Measurements from ENCODE around the gene TIMM44.
A peak's percentile ranks its signal among the peaks of the same experiment; 100 is the strongest.
"Not testable (repeated sequence)": the region's sequence is repeated elsewhere in the genome, so short reads cannot be mapped to it uniquely, and the experiment has no call there.

The TIMM44 gene

DNA sequence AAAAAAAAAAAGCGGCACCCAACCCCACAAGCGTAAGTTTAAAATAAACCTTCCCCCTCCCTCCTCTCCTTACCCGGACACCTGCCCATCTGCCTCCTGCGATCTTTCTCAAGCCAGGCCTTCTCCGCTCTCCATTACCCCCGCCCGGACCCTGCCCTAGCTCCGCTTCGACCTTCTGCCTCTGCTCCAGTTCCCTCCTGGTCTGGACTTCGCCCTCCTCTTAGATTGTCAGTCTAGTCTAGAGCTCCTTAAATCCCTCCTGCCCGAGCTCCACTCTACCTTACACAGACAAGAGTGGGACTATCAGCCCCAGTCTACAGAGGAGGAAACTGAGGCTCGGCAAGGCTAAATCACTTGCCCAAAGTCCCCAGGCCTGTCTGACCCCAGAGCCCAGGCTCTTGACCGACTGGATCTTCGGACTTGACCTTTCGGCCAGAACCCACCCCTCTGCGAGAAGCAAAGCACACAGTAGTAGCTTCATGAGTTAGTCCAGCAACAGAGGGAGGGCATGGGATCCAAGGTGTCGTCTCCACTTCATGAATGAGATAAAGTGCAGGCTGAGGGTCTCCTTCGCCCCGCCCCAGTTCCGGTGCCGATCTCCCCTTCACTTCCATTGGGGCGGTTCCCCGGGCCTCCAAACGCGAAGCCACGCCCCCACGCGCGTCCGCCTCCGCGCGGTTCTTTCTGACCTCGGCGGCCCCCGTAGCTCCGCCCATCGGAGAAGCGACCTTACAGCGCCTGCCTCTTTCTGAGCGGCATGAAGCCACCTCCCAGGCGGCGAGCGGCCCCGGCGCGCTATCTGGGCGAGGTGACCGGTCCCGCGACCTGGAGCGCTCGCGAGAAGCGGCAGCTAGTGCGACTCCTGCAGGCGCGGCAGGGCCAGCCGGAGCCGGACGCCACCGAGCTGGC lies 23.6 kb downstream of the TIMM44 start, which contains the start of gene SNAPC2:
TSS of gene SNAPC2 (plus strand) at position 729 of the 909 bp plus-strand sequence. CDS start at position 758, 29 bp downstream.
- no peak within 1 kb of the TSS for H3K27ac ChIP-seq (ENCODE audit: low read length)
- H3K4me1 ChIP-seq (ENCODE audit: control insufficient read depth, insufficient read depth, low read length) = peaks cover 2% of the 10 kb centered on the region; the same call in 1 of the 2 replicates
- WGBS (ENCODE audit: insufficient coverage, insufficient read length) = no CpG with 5 or more reads among the region's 62 CpGs
- H3K36me3 ChIP-seq (ENCODE audit: control insufficient read depth, insufficient read depth, low read length) = 0 out of 2 replicates have a peak, but pooled peaks cover 3% of the 10 kb centered on the region
- DNase-seq (ENCODE audit: low read depth, low spot score) = no peak
- no peaks in the 10 kb centered on the region for H3K9me3 ChIP-seq (ENCODE audit: control insufficient read depth, insufficient read depth, low read length)
- peaks cover 13% of the 10 kb centered on the region for H3K27me3 ChIP-seq (ENCODE audit: control insufficient read depth, insufficient read depth, low read length)
- H3K4me3 ChIP-seq (ENCODE audit: low read length) = peak within 1 kb of the TSS; percentile 74

DNA sequence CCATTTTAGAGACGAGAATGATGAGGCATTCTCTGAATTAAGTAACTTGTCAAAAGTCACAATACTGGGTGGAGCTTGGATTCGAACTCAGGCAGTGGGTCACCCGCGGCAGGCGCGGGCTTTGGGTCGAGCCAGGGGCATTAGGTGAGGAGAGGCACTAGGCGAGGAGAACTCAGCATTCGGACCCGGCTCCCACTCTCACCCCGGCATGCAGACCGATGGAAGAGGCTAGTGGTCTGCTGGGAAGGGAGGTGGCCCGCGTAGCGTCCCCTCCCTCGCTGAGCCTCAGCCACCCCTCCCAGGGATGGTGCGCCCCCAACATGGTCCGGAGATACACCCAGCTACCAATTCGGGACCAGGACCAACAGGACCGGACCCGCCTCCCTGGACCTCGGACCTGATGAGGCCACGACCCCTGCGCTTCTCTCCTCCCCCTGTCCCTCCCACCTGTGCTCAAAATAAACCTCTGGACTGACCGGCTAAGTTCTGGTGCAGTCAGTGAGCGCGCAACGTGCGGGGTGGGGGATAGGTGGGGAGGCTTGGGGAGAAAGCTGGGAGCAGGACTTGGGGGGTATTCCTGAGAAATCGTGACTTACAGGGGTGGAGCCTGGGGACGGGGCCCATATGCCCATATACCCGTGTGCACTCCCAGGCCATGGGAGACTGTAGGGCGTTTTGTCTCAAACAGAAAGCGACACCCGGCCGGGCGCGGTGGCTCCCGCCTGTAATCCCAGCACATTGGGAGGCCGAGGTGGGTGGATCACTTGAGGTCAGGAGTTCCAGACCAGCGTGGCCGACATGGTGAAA lies 24.6 kb downstream of the TIMM44 start:
- DNase-seq (ENCODE audit: low read depth, low spot score) = no peak
- Histone ChIP-seq H3K4me3 (ENCODE audit: low read length) (no peak overlapping the region), H3K27ac (ENCODE audit: low read length) (no peak overlapping the region), H3K4me1 (ENCODE audit: control insufficient read depth, insufficient read depth, low read length) (no peaks in the 10 kb centered on the region; the same call in 1 of the 2 replicates), H3K27me3 (ENCODE audit: control insufficient read depth, insufficient read depth, low read length) (peaks cover 13% of the 10 kb centered on the region), H3K36me3 (ENCODE audit: control insufficient read depth, insufficient read depth, low read length) (0 out of 2 replicates have a peak, but pooled peaks cover 3% of the 10 kb centered on the region), H3K9me3 (ENCODE audit: control insufficient read depth, insufficient read depth, low read length) (no peaks in the 10 kb centered on the region)
- WGBS (ENCODE audit: insufficient coverage, insufficient read length) = no CpG with 5 or more reads among the region's 42 CpGs

DNA sequence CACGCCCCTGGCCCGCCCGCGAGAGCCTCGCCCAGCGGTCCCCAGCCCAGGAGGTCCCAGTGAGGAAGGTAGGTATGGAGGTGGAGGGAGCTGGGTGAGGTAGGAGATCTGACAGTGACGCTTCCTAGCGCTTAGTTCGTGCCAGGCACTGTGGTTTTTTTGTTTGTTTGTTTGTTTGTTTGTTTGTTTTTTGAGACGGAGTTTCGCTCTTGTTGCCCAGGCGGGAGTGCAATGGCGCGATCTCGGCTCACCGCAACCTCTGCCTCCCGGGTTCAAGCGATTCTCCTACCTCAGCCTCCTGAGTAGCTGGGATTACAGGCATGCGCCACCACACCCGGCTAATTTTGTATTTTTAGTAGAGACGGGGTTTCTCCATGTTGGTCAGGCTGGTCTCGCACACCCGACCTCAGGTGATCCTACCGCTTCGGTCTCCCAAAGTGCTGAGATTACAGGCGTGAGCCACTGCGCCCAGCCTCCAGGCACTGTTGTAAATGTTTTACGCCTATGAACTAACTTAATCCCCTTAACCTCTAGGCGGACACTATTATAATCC lies 25.3 kb downstream of the TIMM44 start:
- DNase-seq (ENCODE audit: low read depth, low spot score); H3K9me3 ChIP-seq (ENCODE audit: control insufficient read depth, insufficient read depth, low read length); H3K36me3 ChIP-seq (ENCODE audit: control insufficient read depth, insufficient read depth, low read length); H3K4me1 ChIP-seq (ENCODE audit: control insufficient read depth, insufficient read depth, low read length); H3K27ac ChIP-seq (ENCODE audit: low read length): not testable (repeated sequence)
- peak overlapping the region; percentile 55; the same call in 1 of the 2 replicates for H3K4me3 ChIP-seq (ENCODE audit: low read length)
- peaks cover 13% of the 10 kb centered on the region for H3K27me3 ChIP-seq (ENCODE audit: control insufficient read depth, insufficient read depth, low read length)
- no CpG with 5 or more reads among the region's 29 CpGs for WGBS (ENCODE audit: insufficient coverage, insufficient read length)

DNA sequence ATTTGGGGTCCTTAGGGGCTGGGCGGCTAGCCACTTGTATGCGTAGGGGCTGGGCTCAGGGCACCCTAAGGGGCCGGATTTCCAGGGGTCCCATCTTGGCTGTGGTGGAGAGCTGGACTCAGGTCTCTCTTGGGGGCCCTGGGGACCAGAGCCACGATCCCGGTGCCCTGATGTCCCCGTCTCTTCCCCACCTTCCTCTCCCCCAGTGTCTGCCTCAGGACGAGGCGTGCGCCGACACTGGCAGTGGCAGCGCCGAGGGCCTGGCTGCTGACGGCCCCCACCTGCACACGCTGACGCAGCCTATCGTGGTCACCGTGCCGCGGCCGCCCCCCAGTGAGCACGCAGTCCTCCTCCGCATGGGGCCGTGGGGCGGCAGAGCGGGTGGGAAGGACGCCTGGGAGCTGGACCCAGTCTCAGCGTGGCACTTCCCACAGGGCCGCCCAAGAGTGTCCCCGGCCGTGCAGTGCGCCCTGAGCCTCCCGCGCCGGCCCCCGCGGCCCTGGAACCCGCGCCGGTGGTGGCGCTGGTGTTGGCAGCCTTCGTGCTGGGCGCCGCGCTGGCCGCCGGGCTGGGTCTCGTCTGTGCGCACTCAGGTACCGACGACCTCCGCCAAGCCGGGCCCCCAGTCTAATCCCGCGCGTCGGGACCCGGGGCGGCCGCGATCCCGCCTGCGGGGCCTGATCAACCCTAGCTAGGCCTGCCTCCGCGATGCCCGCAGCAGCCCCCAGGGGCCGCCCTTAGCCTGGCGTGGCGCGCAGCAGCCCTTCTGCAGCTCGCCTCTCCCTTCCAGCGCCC lies 26.0 kb downstream of the TIMM44 start:
- Histone ChIP-seq H3K27me3 (ENCODE audit: control insufficient read depth, insufficient read depth, low read length) (peaks cover 13% of the 10 kb centered on the region), H3K9me3 (ENCODE audit: control insufficient read depth, insufficient read depth, low read length) (no peaks in the 10 kb centered on the region), H3K27ac (ENCODE audit: low read length) (no peak overlapping the region), H3K4me3 (ENCODE audit: low read length) (peak overlapping the region; percentile 55; the same call in 1 of the 2 replicates), H3K36me3 (ENCODE audit: control insufficient read depth, insufficient read depth, low read length) (peaks cover 6% of the 10 kb centered on the region; the same call in 1 of the 2 replicates), H3K4me1 (ENCODE audit: control insufficient read depth, insufficient read depth, low read length) (no peaks in the 10 kb centered on the region; the same call in 1 of the 2 replicates)
- DNase-seq (ENCODE audit: low read depth, low spot score) = no peak
- no CpG with 5 or more reads among the region's 71 CpGs for WGBS (ENCODE audit: insufficient coverage, insufficient read length)

GRCh38 chr19:7916955-7917266 lies 26.6 kb downstream of the TIMM44 start:
- H3K27me3 ChIP-seq (ENCODE audit: control insufficient read depth, insufficient read depth, low read length) = peaks cover 13% of the 10 kb centered on the region
- H3K27ac ChIP-seq (ENCODE audit: low read length) = no peak overlapping the region
- no peaks in the 10 kb centered on the region for H3K9me3 ChIP-seq (ENCODE audit: control insufficient read depth, insufficient read depth, low read length)
- no peak for DNase-seq (ENCODE audit: low read depth, low spot score)
- H3K36me3 ChIP-seq (ENCODE audit: control insufficient read depth, insufficient read depth, low read length) = peaks cover 7% of the 10 kb centered on the region
- no CpG with 5 or more reads among the region's 12 CpGs for WGBS (ENCODE audit: insufficient coverage, insufficient read length)
- H3K4me3 ChIP-seq (ENCODE audit: low read length) = peak overlapping the region; percentile 55; the same call in 1 of the 2 replicates
- H3K4me1 ChIP-seq (ENCODE audit: control insufficient read depth, insufficient read depth, low read length) = no peaks in the 10 kb centered on the region; the same call in 1 of the 2 replicates

DNA sequence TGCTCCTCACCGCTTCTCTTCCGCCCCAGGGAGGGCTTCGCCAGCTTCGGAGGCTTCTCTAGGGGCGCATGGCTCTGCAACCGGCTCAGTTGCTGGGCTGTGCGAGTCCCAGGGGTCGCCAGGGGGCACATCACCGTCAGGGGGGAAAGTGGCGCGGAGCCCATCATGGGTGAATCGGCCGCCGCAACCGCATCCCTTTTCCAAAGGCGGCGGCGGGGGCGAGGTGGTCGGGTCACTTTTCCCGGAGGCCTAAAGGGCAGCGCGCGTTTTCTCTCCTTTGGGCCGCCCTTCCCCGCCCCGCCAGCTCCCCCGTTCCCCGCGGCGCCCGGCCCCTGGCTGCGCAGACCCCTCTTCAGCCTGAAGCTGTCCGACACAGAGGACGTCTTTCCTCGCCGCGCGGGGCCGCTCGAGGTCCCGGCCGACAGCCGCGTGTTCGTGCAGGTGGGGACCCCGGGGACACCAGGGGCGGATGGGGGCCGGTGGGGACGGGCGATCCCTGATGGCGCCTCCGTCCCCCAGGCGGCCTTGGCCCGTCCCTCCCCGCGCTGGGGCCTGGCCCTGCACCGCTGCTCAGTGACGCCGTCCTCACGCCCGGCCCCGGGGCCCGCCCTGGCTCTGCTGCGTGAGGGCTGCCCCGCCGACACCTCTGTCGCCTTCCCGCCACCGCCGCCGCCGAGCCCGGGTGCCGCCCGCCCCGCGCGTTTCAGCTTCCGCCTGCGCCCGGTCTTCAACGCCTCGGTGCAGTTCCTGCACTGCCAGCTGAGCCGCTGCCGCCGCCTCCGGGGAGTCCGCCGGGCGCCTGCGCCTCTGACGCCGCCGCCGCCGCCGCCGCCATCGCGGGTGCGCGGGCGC lies 27.1 kb downstream of the TIMM44 start:
- H3K4me1 ChIP-seq (ENCODE audit: control insufficient read depth, insufficient read depth, low read length) = no peaks in the 10 kb centered on the region; the same call in 1 of the 2 replicates
- no peak overlapping the region for H3K27ac ChIP-seq (ENCODE audit: low read length)
- no peaks in the 10 kb centered on the region for H3K9me3 ChIP-seq (ENCODE audit: control insufficient read depth, insufficient read depth, low read length)
- WGBS (ENCODE audit: insufficient coverage, insufficient read length) = no CpG with 5 or more reads among the region's 104 CpGs
- no peak for DNase-seq (ENCODE audit: low read depth, low spot score)
- peak overlapping the region; percentile 55; the same call in 1 of the 2 replicates for H3K4me3 ChIP-seq (ENCODE audit: low read length)
- H3K27me3 ChIP-seq (ENCODE audit: control insufficient read depth, insufficient read depth, low read length) = peaks cover 13% of the 10 kb centered on the region
- H3K36me3 ChIP-seq (ENCODE audit: control insufficient read depth, insufficient read depth, low read length) = peaks cover 13% of the 10 kb centered on the region

DNA sequence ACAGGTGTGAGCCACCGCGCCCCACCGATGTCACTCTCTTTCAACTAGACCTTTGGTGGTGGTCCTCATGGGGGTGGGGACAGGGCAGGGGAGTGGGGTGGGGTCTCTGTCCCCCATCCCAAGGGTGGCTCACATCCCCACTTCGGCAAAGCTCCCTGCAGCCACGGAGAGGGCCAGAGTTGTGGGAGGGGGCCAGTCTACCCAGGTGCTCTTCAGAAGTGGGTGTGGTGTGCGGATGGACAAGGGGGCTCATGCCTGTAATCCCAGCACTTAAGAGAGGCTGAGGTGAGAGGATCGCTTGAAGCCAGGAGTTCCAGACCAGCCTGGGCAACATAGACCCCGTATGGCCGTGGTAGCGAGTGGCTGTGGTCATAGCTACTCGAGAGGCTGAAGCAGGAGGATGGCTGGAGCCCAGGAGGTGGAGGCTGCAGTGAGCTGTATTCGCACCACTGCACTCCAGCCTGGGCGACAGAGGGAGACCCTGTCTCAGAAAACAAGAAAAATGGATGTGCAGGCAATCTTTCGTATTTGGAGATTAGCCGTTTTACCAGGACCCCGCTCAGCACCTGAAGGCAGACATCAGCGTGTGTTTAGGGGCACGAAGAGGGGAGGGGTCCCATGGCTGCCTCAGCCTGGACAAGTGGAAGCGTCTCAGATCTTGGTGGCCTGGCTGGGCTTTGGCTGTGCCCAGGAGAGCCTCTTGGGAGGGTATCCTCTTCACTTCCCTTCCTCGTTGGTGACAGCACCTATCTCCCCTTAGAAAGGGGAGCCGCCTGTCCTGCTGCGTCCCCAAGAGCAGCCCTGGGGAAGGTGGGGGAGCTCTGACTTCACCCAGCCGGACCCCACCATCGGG lies 28.0 kb downstream of the TIMM44 start:
- H3K36me3 ChIP-seq (ENCODE audit: control insufficient read depth, insufficient read depth, low read length) = peaks cover 20% of the 10 kb centered on the region
- DNase-seq (ENCODE audit: low read depth, low spot score) = no peak
- H3K27ac ChIP-seq (ENCODE audit: low read length) = no peak overlapping the region
- H3K4me3 ChIP-seq (ENCODE audit: low read length) = peak overlapping the region; percentile 55; the same call in 1 of the 2 replicates
- no peaks in the 10 kb centered on the region; the same call in 1 of the 2 replicates for H3K4me1 ChIP-seq (ENCODE audit: control insufficient read depth, insufficient read depth, low read length)
- H3K27me3 ChIP-seq (ENCODE audit: control insufficient read depth, insufficient read depth, low read length) = peaks cover 13% of the 10 kb centered on the region
- WGBS (ENCODE audit: insufficient coverage, insufficient read length) = no CpG with 5 or more reads among the region's 24 CpGs
- H3K9me3 ChIP-seq (ENCODE audit: control insufficient read depth, insufficient read depth, low read length) = no peaks in the 10 kb centered on the region

GRCh38 chr19:7914598-7915045 lies 28.8 kb downstream of the TIMM44 start, which contains the start of gene TGFBR3L:
TGFBR3L (plus strand) TSS chr19:7914830.
- H3K27ac ChIP-seq (ENCODE audit: low read length) = no peak within 1 kb of the TSS
- DNase-seq (ENCODE audit: low read depth, low spot score) = no peak
- H3K36me3 ChIP-seq (ENCODE audit: control insufficient read depth, insufficient read depth, low read length) = peaks cover 25% of the 10 kb centered on the region
- no CpG with 5 or more reads among the region's 12 CpGs for WGBS (ENCODE audit: insufficient coverage, insufficient read length)
- H3K4me1 ChIP-seq (ENCODE audit: control insufficient read depth, insufficient read depth, low read length) = no peaks in the 10 kb centered on the region; the same call in 1 of the 2 replicates
- peaks cover 13% of the 10 kb centered on the region for H3K27me3 ChIP-seq (ENCODE audit: control insufficient read depth, insufficient read depth, low read length)
- no peak within 1 kb of the TSS for H3K4me3 ChIP-seq (ENCODE audit: low read length)
- H3K9me3 ChIP-seq (ENCODE audit: control insufficient read depth, insufficient read depth, low read length) = no peaks in the 10 kb centered on the region

Data from iPS DF 6.9 (cell line).